Pancreas (tissue), 10 donors: ENCODE results near the gene SYT8. TPM values are rescaled to one million over a fixed set of nuclear protein-coding genes. Genes with fewer than 3 reads are reported as not detected.

ENCODE experiments used
- ATAC-seq, 4 donors: fragments of 200-7000 bp; cut with Tn5 transposase; one replicate each; pipeline versions ENCODE4 v1.8.0 to v1.9.1; 2020; ENCODE audit warnings: mild to moderate bottlenecking in 4 of 4, moderate library complexity in 4 of 4
- DNase-seq, 6 donors: peaks; one replicate each; pipeline ENCODE4 v3.0.0-alpha.2; 2020
- FAIRE-seq: peaks from 2 replicates; lab custom pipeline; 2012; peaks lifted over from hg19 to GRCh38; lab: Jason Lieb, UNC
- H3K27ac ChIP-seq, 4 donors: fragments of 200-600 bp; sonication (generic); 1 replicate in 3 of 4; 2 replicates in 1 of 4; pipeline versions ENCODE4 v1.5.0 to v1.8.0; 2020
- H3K27me3 ChIP-seq, 4 donors: fragments of 200-600 bp; one replicate each; pipeline ENCODE4 v1.8.0; 2021
- H3K36me3 ChIP-seq, 3 donors: fragments of 200-600 bp; sonication (generic) in 1 of 3; one replicate each; pipeline versions ENCODE4 v1.5.0 to v1.8.0; 2020 to 2021
- H3K4me1 ChIP-seq, 3 donors: fragments of 200-600 bp; one replicate each; pipeline ENCODE4 v1.8.0; 2021
- H3K4me3 ChIP-seq, 4 donors: fragments of 200-600 bp; sonication (generic) in 2 of 4; one replicate each; pipeline versions ENCODE4 v1.5.0 to v1.8.0; 2020 to 2021
- H3K9me3 ChIP-seq, 4 donors: fragments of 200-600 bp; one replicate each; pipeline ENCODE4 v1.8.0; 2021
- whole genome bisulfite sequencing, 2 donors: extraction: QIAGEN DNeasy Blood & Tissue Kit; methylation state at CpG; one replicate each; pipeline ENCODE4 v1.1.7; 2013; 5-methylcytosine and 5-hydroxymethylcytosine counted together
- intact Hi-C, 3 donors: fragments of 100-400 bp; cut with DNase I; formaldehyde crosslinking; loops; one replicate each; pipeline versions ENCODE4 v1.11.1 to v1.14.2; 2022
- polyA plus RNA-seq, 2 donors: library from polyadenylated mRNA; stranded (reverse); fragments of 200-250 nt; gene quantifications; one replicate each; pipeline ENCODE4 v1.2.3, GENCODE V29; 2013
- total RNA-seq, 6 donors: library from RNA; stranded (reverse); fragmentation: NEBNext Ultra II Directional in 4 of 6; extraction: Animal tissue kit (Norgen Biotek cat#: 25700) in 4 of 6; gene quantifications; one replicate each; pipeline versions ENCODE4 v1.2.1 to v1.2.4, GENCODE V29; 2021 to 2023
- TF ChIP-seq, protein P1 (sequence below), 4 donors: fragments of 200-600 bp; sonication (generic) in 3 of 4; IDR thresholded peaks; one replicate each; pipeline versions ENCODE4 v1.5.0 to v1.8.0; 2021; ENCODE audit warnings: antibody characterized with exemption in 4 of 4
- donor health status: healthy with polysubstance abuse.
- donor health status: DM: no; HTN: no; CAD: no; lungs with moderate emphysema.
- donor health status: DM: no; HTN: no; CAD: no.
- donor health status: control.
- donor health status: control.
- donor health status: Bipolar disorder and iron deficiency.
- donor health status: DM: yes; HTN: yes; CAD: no.
- donor health status: DM: no; HTN: no; CAD: no.
- donor health status: DM: no; HTN: no; CAD: no.
- donor health status: DM: yes; HTN: yes; CAD: no.

The SYT8 gene
- total and polyA plus RNA-seq, 8 donors: 3.6 to 64.8 (median 16.9) TPM

DNA sequence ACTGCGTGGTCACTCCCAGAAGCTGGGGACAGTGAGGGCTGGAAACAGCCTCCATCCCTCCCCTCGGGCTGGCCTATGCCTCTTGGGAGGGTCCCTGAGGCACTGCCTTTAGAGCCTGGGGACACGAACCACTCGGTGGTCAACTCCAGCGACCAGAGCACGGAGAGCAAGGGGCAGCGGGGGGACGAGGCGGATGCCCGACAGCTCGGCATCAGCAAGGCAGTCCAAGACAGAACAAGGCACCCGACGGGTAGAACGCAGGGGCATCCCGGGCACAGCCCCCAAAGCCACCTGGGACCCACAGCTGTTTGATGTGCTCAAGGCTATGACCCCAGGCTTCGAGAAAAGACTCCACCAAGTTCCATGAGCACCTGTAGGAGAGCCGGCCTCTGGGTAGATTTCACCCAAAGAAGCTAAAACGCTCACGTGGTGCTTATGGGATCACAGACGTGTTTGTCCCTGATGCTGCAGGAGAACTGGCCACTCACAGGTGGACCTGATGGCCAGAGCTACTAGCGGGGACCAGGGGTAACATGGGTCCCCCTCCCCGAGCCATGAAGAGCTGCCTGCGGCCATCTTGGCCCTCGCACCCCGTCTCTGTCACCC, 17.6 kb downstream of the SYT8 start:
- intact Hi-C loops: no loop called here
- 87 to 90% methylated on average over 25 of the region's 25 CpGs for WGBS, 2 donors
- FAIRE-seq (no peak), ATAC-seq (no peak), DNase-seq (peak in 1 of 6 donors; percentile 21)
- Histone ChIP-seq H3K4me3 (no peak overlapping the region), H3K9me3 (no peaks in the 10 kb centered on the region), H3K4me1 (peaks cover 0 to 4% (median 3%) of the 10 kb centered on the region in 3 donors), H3K36me3 (no peaks in the 10 kb centered on the region), H3K27ac (peak overlapping the region in 1 of 4 donors; percentile 44), H3K27me3 (no peaks in the 10 kb centered on the region)
- TF ChIP-seq, protein P1, sequence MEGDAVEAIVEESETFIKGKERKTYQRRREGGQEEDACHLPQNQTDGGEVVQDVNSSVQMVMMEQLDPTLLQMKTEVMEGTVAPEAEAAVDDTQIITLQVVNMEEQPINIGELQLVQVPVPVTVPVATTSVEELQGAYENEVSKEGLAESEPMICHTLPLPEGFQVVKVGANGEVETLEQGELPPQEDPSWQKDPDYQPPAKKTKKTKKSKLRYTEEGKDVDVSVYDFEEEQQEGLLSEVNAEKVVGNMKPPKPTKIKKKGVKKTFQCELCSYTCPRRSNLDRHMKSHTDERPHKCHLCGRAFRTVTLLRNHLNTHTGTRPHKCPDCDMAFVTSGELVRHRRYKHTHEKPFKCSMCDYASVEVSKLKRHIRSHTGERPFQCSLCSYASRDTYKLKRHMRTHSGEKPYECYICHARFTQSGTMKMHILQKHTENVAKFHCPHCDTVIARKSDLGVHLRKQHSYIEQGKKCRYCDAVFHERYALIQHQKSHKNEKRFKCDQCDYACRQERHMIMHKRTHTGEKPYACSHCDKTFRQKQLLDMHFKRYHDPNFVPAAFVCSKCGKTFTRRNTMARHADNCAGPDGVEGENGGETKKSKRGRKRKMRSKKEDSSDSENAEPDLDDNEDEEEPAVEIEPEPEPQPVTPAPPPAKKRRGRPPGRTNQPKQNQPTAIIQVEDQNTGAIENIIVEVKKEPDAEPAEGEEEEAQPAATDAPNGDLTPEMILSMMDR (IDR thresholded peaks at IDR 0.05): no peak

DNA sequence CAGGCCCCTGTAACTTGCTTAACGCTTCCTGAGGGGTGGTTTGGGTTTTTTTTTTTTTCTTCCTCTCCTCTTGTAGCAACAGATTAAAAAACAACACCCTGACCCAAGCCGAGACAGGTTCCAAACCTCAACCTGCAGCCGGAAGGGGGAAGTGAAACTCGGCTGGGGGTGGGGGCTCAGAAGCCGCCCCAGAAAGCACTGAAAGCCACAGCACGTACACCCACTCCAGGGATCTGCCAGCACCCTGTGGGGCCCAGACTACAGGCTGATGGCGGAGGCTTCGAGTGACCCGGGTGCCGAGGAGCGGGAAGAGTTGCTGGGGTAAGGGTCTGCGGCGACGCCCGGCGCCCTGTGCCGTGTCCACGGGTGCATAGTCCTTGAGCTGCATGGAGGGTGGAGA, 18.1 kb downstream of the SYT8 start, which contains the start of gene LSP1:
TSS of gene LSP1 (plus strand) at position 208 of the 400 bp plus-strand sequence. CDS start at position 269, 61 bp downstream.
- DNase-seq: peak in 2 of 6 donors; percentile 23 to 77
- peak within 1 kb of the TSS in 1 of 4 donors; percentile 44 for H3K27ac ChIP-seq
- no peak for FAIRE-seq
- ATAC-seq: peak in 2 of 4 donors; percentile 22 to 43
- no peaks in the 10 kb centered on the region for H3K9me3 ChIP-seq
- peaks cover 0 to 4% (median 2%) of the 10 kb centered on the region in 3 donors for H3K4me1 ChIP-seq
- no peaks in the 10 kb centered on the region for H3K27me3 ChIP-seq
- intact Hi-C loops: no loop called here
- peak within 1 kb of the TSS in 1 of 4 donors; percentile 36 for H3K4me3 ChIP-seq
- TF ChIP-seq, protein P1 (IDR thresholded peaks at IDR 0.05): no peak
- H3K36me3 ChIP-seq: no peaks in the 10 kb centered on the region
- WGBS, 2 donors: 80 to 87% methylated on average over 18 of the region's 18 CpGs

DNA sequence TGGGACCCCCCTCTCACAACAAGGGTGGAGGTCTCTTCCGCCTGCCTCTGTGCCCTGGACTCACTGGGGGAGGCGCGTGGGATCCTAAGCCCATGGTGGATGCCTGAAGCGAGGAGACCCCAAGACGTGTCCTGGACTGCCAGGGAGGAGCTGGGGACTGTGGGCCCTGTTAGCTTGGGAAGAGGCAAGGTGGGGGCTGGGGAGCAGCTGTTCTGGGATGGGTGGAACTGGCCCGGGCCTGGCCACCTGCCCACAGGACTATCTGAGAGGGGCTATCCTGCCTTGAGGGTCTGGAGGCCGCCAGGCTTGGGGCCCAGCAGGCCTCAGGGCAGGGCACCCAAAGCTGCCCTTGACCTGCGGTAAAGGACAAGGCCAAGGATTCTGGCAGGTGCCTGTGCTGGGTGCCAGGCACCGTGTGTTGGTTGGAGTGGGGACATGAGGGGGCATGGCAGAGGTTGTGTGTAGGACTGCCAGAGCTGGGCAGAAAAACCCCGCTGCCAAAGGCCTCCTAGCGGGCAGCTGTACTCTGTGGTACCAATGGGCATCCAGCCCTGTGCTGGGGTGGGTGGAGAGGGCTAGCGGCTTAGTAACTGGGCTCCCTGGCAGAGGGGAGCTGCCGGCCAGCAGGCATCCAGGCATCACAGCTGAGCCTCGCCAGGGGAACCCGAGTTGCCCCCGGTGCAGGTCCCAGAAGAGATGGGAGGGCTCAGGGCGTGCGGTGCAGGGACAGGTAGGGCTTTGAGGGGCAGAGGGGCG, 18.8 kb downstream of the SYT8 start:
- DNase-seq (peak in 2 of 6 donors; percentile 30 to 73), FAIRE-seq (no peak), ATAC-seq (no peak)
- 89 to 90% methylated on average over 19 of the region's 19 CpGs for WGBS, 2 donors
- Histone ChIP-seq H3K9me3 (no peaks in the 10 kb centered on the region), H3K4me1 (no peaks in the 10 kb centered on the region), H3K27ac (peak overlapping the region in 1 of 4 donors; percentile 44), H3K36me3 (no peaks in the 10 kb centered on the region), H3K27me3 (no peaks in the 10 kb centered on the region), H3K4me3 (peak overlapping the region in 1 of 4 donors; percentile 36)
- TF ChIP-seq, protein P1 (IDR thresholded peaks at IDR 0.05): no peak
- intact Hi-C loops: no loop called here

DNA sequence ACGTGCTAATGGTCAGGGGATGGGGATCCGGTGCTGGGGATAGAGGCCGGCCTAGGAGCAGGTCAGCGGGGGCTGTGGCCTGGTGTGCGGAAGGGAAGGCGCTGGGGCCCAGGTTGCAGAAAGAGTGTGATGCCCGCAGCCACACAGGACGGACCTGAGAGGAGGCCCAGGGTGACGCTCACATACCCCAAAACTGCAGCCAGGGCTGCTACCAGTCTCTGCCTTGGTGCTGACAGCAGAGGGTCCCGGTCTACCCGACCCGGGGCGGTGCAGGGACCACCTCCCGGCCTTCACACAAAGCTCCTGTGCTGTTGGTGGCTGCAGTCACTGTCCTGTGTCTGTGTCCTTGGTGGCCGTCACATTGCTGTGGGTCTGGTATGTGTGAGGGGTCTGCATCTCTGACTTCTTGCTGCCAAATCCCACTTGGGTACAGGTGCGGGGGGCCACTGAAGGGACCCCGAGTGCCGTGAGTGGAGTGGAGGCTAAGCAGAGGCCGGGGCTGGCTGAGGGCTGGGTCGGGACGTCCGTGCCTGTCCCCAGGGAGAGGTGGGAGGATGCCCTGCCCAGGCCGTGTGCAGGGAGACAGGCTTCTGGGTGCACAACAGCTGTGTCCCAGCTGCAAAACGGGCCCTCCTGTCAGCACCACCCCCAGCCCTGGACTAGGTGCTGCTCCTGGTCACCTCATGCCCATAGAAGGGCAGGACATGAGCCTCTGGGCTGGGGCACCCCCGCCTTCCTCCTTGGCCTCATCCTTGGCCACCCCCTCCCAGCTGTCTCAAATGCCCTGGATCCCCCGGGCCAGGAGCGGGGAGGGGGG, 19.6 kb downstream of the SYT8 start:
- Histone ChIP-seq H3K9me3 (no peaks in the 10 kb centered on the region), H3K27ac (no peak overlapping the region), H3K4me1 (no peaks in the 10 kb centered on the region), H3K4me3 (peak overlapping the region in 1 of 4 donors; percentile 36), H3K36me3 (no peaks in the 10 kb centered on the region), H3K27me3 (no peaks in the 10 kb centered on the region)
- intact Hi-C loops: no loop called here
- TF ChIP-seq, protein P1 (IDR thresholded peaks at IDR 0.05): no peak
- DNase-seq (peak in 2 of 6 donors; percentile 31 to 55), ATAC-seq (no peak), FAIRE-seq (no peak)
- 79 to 84% methylated on average over 26 to 27 of the region's 27 CpGs for WGBS, 2 donors
